GM12878 (cell line): ENCODE measurements around the gene ABTB1. TPM values are rescaled to one million over a fixed set of nuclear protein-coding genes. Genes with fewer than 3 reads are reported as not detected.

Source experiments
- ATAC-seq: fragments of 200-7000 bp; cut with Tn5 transposase; 3 replicates; pipeline ENCODE4 v1.9.1; 2020; ENCODE audit warnings: mild to moderate bottlenecking, moderate library complexity
- BruUV-seq: library from RNA; stranded (reverse); fragments of 400-500 nt; replicated peaks from 2 replicates; lab custom pipeline; 2021; lab: Mats Ljungman, UMichigan
- CTCF ChIA-PET: fragments of 300-600 bp; sonication (Branson Sonifier 250); formaldehyde crosslinking; extraction: SDS; loops from one replicate; lab custom pipeline; 2021; ENCODE audit warnings: inconsistent platforms; lab: Yijun Ruan, JAX
- POLR2A ChIA-PET: fragments of 350-600 bp; formaldehyde crosslinking; extraction: SDS; loops from one replicate; lab custom pipeline; 2021; ENCODE audit warnings: inconsistent platforms; lab: Charles Lee
- RAD21 ChIA-PET: fragments of 300-600 bp; sonication (Branson Sonifier 250); formaldehyde crosslinking; loops from one replicate; lab custom pipeline; 2023; ENCODE audit warnings: antibody characterized with exemption; ENCODE audit not compliant: unreplicated experiment; lab: Charles Lee
- SMC1A ChIA-PET: fragments of 300-600 bp; sonication (Branson Sonifier 250); formaldehyde crosslinking; loops from one replicate; lab custom pipeline; 2023; ENCODE audit not compliant: unreplicated experiment, uncharacterized antibody; lab: Charles Lee
- DNase-seq: peaks from one replicate; pipeline ENCODE4 v3.0.0-alpha.2; 2011; ENCODE audit warnings: low read depth, low spot score
- FAIRE-seq: peaks from 3 replicates; lab custom pipeline; 2011; peaks lifted over from hg19 to GRCh38; lab: Jason Lieb, UNC
- H2AFZ ChIP-seq: 2 replicates; pipeline ENCODE4 v1.6.0; 2011; ENCODE audit warnings: low read depth, low read length, control low read depth; ENCODE audit not compliant: control insufficient read depth
- H3K27ac ChIP-seq: 2 replicates; pipeline ENCODE4 v1.5.1; 2011; ENCODE audit warnings: control low read depth; ENCODE audit not compliant: control insufficient read depth, insufficient read depth
- H3K27me3 ChIP-seq, 2 experiments: replicated peaks in 1 of 2; 2 replicates each; pipeline versions ENCODE4 v1.6.0 to v1.6.1; 2011; ENCODE audit warnings: low read length in 1 of 2; ENCODE audit not compliant: control insufficient read depth in 2 of 2, insufficient read depth in 2 of 2
- H3K36me3 ChIP-seq, 2 experiments: 2 replicates each; pipeline ENCODE4 v1.5.1; 2011; ENCODE audit warnings: low read length in 1 of 2; ENCODE audit not compliant: control insufficient read depth in 2 of 2, insufficient read depth in 2 of 2
- H3K4me1 ChIP-seq: 2 replicates; pipeline ENCODE4 v1.6.1; 2011; ENCODE audit warnings: mild to moderate bottlenecking, low read length, moderate library complexity, mixed read lengths; ENCODE audit not compliant: control insufficient read depth, insufficient read depth
- H3K4me2 ChIP-seq: 2 replicates; pipeline ENCODE4 v1.6.0; 2011; ENCODE audit warnings: control low read depth; ENCODE audit not compliant: control insufficient read depth, insufficient read depth
- H3K4me3 ChIP-seq: fragments of 200-600 bp; sonication (generic); 2 replicates; pipeline ENCODE4 v1.5.1; 2016
- H3K79me2 ChIP-seq: 2 replicates; pipeline ENCODE4 v1.6.0; 2011; ENCODE audit warnings: low read length; ENCODE audit not compliant: control insufficient read depth, insufficient read depth
- H3K9ac ChIP-seq: 2 replicates; pipeline ENCODE4 v1.8.0; 2011; ENCODE audit warnings: low read length, control low read depth, mixed read lengths; ENCODE audit not compliant: control insufficient read depth, insufficient read depth
- H3K9me3 ChIP-seq: replicated peaks from 3 replicates; pipeline ENCODE4 v1.5.1; 2011; ENCODE audit warnings: mild to moderate bottlenecking, low read length; ENCODE audit not compliant: control insufficient read depth, insufficient read depth
- H4K20me1 ChIP-seq: 2 replicates; pipeline ENCODE4 v1.6.0; 2011; ENCODE audit not compliant: control insufficient read depth, insufficient read depth
- CREM ChIP-seq: IDR thresholded peaks from 2 replicates; pipeline ENCODE4 v1.6.1; 2014; ENCODE audit warnings: antibody characterized with exemption, low read depth
- HDAC6 ChIP-seq: fragments of 200-600 bp; sonication (generic); IDR thresholded peaks from one replicate; pipeline ENCODE4 v1.8.0; 2017; ENCODE audit warnings: antibody characterized with exemption; ENCODE audit not compliant: unreplicated experiment
- NFIC ChIP-seq: IDR thresholded peaks from 2 replicates; pipeline ENCODE4 v1.6.1; 2012; ENCODE audit warnings: low read depth, mild to moderate bottlenecking, inconsistent platforms, low read length, moderate library complexity
- POU2F2 ChIP-seq: IDR thresholded peaks from 3 replicates; pipeline ENCODE4 v1.6.1; 2011; ENCODE audit warnings: low read depth, mild to moderate bottlenecking, low read length, borderline replicate concordance
- RUNX3 ChIP-seq: IDR thresholded peaks from 2 replicates; pipeline ENCODE4 v1.6.1; 2012; ENCODE audit warnings: low read length, inconsistent platforms
- TCF3 ChIP-seq: IDR thresholded peaks from 2 replicates; pipeline ENCODE4 v1.6.1; 2012; ENCODE audit warnings: low read depth, mild to moderate bottlenecking, low read length, borderline replicate concordance; ENCODE audit not compliant: insufficient read depth
- ZZZ3 ChIP-seq: IDR thresholded peaks from 2 replicates; pipeline ENCODE4 v1.6.1; 2011; ENCODE audit warnings: low read depth; ENCODE audit not compliant: control insufficient read depth, insufficient read length
- WGBS: methylation state at CpG from one replicate; pipeline ENCODE4 v1.1.6; 2016; ENCODE audit warnings: low lambda C conversion rate; ENCODE audit not compliant: insufficient replicate concordance, insufficient coverage; ENCODE audit errors: missing lambda C conversion rate; 5-methylcytosine and 5-hydroxymethylcytosine counted together
- in situ Hi-C: fragments of 300-500 bp; cut with MboI; formaldehyde crosslinking; loops from 9 replicates; pipeline ENCODE4 v1.14.3; 2018; ENCODE audit warnings: mixed read lengths
- intact Hi-C: fragments of 100-400 bp; cut with micrococcal nuclease; formaldehyde crosslinking; loops from one replicate; pipeline ENCODE4 v1.14.2; 2022; ENCODE audit not compliant: unreplicated experiment
- polyA plus RNA-seq, 11 experiments: library from polyadenylated mRNA; depleted of rRNA in 4 of 11; unstranded in 6 of 11; stranded (reverse) in 5 of 11; fragments of >200 nt; fragmentation: Nextera tagmentation in 4 of 11; fragmentation: Illumina TruSeq in 1 of 11; extraction: Ambion mirVana in 4 of 11; extraction: Trizol in 1 of 11; gene quantifications; 1 replicate in 1 of 11; 2 replicates in 10 of 11; pipeline versions ENCODE4 v1.2.1 to v1.2.3, GENCODE V29; 2011 to 2016; ENCODE audit warnings: inconsistent platforms in 2 of 11, missing spikeins in 2 of 11, low read depth in 1 of 11
- total RNA-seq, 4 experiments: library from RNA; depleted of rRNA in 3 of 4; stranded (reverse); fragments of >200 nt in 3 of 4; fragmentation: Illumina TruSeq in 1 of 4; extraction: Trizol in 1 of 4; gene quantifications; 2 replicates each; pipeline versions ENCODE4 v1.2.1 to v1.2.3, GENCODE V29; 2013 to 2021
- TF ChIP-seq, protein P1 (sequence below): fragments of 450-650 bp; formaldehyde crosslinking; IDR thresholded peaks from 2 replicates; pipeline ENCODE4 v1.4.0; 2020; ENCODE audit warnings: mild to moderate bottlenecking, moderate library complexity

The ABTB1 gene
- total and polyA plus RNA-seq, 10 of the 15 experiments (the other 5 are each of a cell fraction or from before 2014, with no cell fraction given): 0.11 to 10.2 (median 7.1) TPM

GRCh38 chr3:127666676-127667075, 6.1 kb upstream of the ABTB1 start:
- TF ChIP-seq, protein P1, sequence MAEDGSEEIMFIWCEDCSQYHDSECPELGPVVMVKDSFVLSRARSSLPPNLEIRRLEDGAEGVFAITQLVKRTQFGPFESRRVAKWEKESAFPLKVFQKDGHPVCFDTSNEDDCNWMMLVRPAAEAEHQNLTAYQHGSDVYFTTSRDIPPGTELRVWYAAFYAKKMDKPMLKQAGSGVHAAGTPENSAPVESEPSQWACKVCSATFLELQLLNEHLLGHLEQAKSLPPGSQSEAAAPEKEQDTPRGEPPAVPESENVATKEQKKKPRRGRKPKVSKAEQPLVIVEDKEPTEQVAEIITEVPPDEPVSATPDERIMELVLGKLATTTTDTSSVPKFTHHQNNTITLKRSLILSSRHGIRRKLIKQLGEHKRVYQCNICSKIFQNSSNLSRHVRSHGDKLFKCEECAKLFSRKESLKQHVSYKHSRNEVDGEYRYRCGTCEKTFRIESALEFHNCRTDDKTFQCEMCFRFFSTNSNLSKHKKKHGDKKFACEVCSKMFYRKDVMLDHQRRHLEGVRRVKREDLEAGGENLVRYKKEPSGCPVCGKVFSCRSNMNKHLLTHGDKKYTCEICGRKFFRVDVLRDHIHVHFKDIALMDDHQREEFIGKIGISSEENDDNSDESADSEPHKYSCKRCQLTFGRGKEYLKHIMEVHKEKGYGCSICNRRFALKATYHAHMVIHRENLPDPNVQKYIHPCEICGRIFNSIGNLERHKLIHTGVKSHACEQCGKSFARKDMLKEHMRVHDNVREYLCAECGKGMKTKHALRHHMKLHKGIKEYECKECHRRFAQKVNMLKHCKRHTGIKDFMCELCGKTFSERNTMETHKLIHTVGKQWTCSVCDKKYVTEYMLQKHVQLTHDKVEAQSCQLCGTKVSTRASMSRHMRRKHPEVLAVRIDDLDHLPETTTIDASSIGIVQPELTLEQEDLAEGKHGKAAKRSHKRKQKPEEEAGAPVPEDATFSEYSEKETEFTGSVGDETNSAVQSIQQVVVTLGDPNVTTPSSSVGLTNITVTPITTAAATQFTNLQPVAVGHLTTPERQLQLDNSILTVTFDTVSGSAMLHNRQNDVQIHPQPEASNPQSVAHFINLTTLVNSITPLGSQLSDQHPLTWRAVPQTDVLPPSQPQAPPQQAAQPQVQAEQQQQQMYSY (CRISPR knock-in tag): no peak
- TF ChIP-seq NFIC (no peak), POU2F2 (no peak), HDAC6 (no peak), CREM (no peak), ZZZ3 (no peak), TCF3 (no peak), RUNX3 (no peak)

More at GRCh38 chr3:127666676-127667075, 6.1 kb upstream of the ABTB1 start:
- Histone ChIP-seq H3K4me1 (peaks cover 3% of the 10 kb centered on the region; the same call in 1 of the 2 replicates), H4K20me1 (no peaks in the 10 kb centered on the region), H3K9ac (no peak overlapping the region), H3K4me3 (no peak overlapping the region), H3K27ac (no peak overlapping the region), H3K27me3 (no peaks in the 10 kb centered on the region), H2AFZ (no peak overlapping the region), H3K9me3 (no peaks in the 10 kb centered on the region), H3K36me3 (no peaks in the 10 kb centered on the region), H3K79me2 (peaks cover 1% of the 10 kb centered on the region), H3K4me2 (no peak overlapping the region)
- RAD21 ChIA-PET: interaction anchor here (0.7 kb wide), 1 partner anchor 28 kb away, joined by 3 read pairs; no protein-coding TSS in a partner anchor
- CTCF ChIA-PET: no interaction called here
- intact Hi-C loops: no loop called here
- POLR2A ChIA-PET: interaction anchor here (0.6 kb wide), 1 partner anchor 15 kb away, joined by 4 read pairs; no protein-coding TSS in a partner anchor
- no peak for DNase-seq
- SMC1A ChIA-PET: no interaction called here
- BruUV-seq: no TSS peak
- no peak for FAIRE-seq
- in situ Hi-C loops: no loop called here
- no peak for ATAC-seq
- WGBS: 68% methylated on average over 2 of the region's 2 CpGs
